Fibroblast of skin of right biceps (primary cell): ENCODE results near the gene TOGARAM2.

Experiments
- DNase-seq: peaks from one replicate; pipeline ENCODE4 v3.0.0-alpha.2; 2013

Gene TOGARAM2

DNA sequence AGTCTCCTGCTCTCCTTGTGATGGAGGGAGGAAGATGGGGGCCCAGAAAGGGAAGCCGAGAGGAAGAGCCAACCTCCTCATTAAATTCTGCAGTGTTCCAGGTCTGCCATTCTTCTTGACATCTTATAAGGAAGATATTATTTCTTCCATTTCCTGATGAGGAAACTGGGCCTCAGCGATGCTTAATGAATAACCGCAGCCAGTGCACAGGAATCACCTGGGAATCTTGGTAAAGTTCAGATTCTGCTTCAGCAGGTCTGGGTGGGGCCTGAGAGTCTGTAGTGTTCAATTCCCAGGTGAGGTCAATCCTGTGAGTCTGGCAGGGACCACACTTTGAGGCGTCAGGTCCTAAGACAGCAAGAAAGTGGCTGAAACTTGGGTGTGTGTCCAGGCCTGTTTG is 75.9 kb downstream of the TOGARAM2 start:
- DNase-seq: no peak

DNA sequence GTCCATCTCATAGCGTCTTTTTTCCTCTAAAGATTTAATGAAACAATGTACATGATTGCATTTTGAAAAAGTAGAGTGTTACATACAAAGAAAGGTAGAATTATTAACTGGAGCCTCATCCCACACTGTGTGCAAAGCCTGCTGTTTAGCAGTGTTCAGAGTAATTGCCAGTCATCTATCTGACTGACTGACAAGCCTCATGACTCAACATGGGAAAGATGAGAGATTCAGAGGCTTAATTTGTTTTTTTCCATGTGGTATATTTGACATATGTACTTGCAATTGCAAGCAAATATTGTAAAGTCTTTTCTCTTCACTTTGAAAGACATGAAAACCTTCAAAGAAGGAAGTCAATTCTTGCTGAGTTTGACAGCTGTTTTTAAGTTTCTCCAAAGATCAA is 78.5 kb downstream of the TOGARAM2 start:
- DNase-seq: peak; percentile 4

- DNase-seq: no peak
Measured at GRCh38 chr2:29060441-29060840, 79.3 kb downstream of the TOGARAM2 start.

DNA sequence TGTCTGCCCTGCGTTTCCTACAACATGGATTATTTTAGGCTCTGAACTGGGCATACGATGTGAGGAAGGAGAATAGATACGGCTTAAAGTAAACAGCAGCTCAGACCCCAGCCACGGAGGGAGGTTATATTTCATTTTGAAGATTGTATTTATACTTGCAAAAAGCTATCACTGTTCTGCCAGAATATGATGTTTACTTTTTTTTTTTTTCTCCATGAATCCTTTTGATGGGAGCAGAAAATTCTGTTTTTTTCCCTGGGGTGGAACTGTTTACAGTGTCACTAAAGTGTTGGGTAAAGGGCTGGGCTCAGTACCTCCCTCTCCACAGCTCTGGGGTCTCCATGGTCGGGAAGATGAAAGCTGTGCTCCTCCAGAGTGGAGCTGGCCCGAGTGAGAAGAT is 80.1 kb downstream of the TOGARAM2 start:
- DNase-seq: no peak

DNA sequence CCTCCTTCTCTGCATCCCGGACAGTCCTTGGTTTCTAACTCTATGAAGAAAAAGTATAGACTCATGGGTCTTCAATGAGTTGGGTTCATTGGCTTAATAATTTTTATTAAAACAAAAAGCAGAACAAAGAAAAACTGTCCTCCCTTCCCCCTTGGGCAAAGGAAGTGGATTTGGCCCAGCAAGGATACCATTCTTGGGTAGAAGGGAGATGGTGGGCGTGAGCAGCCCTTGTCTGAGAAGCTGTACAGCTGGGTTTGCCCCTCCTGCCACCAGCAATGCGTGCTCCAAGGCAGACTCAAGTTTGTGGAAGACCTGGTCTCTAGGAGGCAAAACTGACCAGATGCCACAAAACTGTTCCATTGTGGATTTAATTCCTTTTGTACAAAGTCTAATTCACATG is 80.5 kb downstream of the TOGARAM2 start:
- no peak for DNase-seq

DNA sequence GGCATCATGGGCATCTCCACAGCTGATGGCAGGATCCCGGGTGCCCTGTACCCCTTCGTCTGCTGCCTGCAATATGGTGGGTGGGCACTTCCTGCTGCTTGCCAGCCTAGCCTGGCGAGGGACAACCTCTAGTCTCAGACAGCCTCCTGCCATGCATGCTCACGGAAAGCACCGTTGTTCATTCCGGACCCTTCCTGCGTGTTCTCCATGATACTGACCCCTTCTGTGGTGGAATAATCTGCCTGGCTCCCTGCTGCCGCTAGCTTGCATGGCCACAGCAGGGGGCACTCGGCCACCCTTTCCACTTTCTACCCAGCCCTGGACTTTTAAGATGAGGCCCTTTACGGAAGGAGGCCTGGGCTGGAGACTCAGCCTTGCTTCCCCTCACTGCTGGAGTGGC is 81.3 kb downstream of the TOGARAM2 start:
- no peak for DNase-seq

- no peak for DNase-seq
Measured at GRCh38 chr2:29063056-29063455, 82.0 kb downstream of the TOGARAM2 start.

GRCh38 chr2:29063646-29064345 is 82.7 kb downstream of the TOGARAM2 start:
- DNase-seq: peak; percentile 62

- no peak for DNase-seq
Measured at GRCh38 chr2:29064346-29064715, 83.2 kb downstream of the TOGARAM2 start.

DNA sequence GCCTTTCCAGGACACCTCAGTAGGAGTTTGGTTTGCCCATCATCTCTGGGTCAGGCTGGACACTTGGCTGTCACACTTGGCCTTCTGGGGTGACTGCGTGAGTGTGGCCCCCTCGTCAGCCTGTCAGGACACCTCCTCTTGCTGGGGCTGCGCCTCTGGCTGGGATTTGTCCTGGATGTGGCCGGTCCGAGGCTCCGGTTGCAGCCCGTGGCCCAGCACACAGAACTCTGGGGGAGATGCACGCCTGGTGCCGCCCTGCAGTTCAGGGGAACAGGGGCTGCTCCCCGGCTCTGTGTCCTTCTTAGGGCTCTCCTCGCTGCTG is 83.6 kb downstream of the TOGARAM2 start:
- DNase-seq: no peak

- no peak for DNase-seq
Measured at GRCh38 chr2:29065068-29065811, 84.1 kb downstream of the TOGARAM2 start.

- DNase-seq: no peak
Measured at GRCh38 chr2:29066271-29066860, 85.3 kb downstream of the TOGARAM2 start.

DNA sequence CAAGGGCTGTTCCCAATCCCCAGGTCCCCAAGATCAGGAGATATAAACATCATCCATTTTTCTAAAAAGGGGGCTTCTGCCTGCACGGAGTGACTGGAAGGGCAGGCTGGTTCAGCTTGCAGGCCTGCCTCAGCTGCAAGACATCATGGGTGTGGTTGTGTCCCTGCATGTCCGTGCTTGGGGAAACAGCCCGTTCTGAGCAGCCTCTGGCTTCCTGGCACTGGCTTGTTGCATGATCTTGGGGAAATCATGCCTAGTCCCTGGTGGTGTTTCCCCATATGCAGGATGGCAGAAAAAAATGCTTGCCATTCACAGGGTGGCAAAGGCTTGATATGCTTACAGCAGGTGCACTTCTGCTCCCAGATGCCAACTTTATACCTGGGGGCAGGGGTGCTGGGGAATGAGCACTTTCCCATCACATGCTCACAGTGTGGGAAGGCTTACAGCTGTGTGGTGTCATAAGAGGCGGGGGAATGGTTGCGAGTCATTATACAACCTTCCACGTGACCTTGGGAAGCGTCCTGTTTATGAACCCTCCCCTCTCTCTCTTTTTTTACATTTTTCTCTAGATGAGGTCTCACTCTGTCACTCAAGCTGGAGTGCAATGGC is 86.0 kb downstream of the TOGARAM2 start:
- no peak for DNase-seq

DNA sequence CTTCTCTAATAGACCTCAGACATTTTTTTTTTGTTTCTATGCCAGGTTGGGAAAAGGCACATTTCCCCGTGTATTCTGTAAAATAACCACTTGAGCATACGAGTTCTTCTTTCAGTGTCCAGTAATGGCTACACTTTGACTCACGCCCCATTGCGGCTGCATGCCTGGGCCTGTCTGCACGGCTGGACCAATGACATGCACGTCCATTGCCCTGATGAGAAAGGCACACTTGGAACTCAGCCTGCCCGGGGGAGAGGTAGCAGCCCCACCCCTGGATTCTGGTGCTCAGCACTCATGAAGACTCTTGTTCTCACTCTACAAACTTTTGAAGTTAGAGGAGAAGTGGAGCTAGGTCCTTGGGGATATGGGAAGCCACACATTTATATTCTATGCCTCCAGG is 87.4 kb downstream of the TOGARAM2 start:
- no peak for DNase-seq

DNA sequence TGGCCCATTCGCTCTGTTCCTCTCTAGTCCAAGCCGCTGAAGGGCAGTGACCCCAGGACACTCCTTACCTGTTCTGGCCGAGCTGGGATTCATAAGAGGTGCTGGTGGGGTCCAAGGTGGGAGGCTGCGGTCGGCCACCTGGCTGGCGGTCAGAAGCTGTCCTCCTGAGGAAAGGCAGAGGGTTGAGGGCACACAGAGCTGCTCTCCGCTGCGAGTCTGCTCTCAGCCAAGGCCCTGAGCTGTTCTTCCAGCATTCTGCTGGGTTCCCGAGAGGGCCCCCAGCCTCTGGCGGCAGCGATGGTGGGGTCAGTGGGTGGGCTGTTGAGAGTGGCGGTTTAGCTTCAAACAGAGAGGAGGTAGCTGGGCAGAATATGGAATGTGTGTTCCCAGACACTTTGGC is 89.4 kb downstream of the TOGARAM2 start:
- DNase-seq: no peak

DNA sequence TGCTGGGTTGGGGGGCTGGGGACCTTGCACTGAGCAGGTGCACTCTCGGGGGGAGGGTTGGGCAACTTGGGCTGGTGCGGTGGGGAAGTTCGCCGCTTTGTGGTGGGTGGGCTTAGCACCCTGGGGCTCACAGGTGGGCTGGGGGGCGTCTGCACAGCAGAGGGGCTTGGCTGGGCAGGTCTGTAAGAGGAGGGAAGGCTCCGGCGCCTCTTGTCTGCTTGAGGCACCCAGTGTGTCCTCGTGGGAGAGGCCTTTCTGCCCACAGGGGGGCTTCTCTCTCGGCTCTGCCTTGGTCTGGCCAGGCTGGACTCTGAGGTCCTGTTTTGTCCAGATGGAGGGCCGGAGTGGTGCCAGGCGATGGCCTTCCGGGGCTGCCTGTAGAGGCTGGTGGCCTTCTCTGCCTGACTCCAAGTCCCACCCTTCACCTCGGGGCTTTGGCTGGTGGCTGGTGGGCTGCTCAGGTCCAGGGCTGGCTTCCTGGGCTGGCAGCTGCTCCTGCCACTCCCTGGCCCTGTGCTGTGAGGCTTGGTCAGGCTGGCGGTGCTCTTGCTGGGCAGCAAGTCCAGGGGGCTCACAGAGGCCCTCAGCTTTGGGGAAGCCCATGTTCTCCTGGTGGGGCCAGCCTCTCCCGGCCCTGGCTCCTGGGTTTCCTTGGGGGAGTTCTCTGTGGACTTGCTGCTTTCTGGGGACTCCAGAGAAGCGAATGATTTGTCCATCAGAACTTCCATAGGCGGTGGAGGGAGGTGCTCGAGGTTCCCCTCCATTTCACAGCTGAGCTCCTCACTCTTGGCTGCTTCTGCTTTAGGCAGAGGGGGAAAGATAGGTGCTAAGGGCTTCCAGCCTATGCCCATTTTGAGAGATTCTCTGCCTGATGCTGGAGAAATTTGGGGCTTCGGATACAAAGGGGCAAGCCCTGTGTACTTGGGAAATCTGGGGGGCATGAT is 90.2 kb downstream of the TOGARAM2 start:
- DNase-seq: no peak

DNA sequence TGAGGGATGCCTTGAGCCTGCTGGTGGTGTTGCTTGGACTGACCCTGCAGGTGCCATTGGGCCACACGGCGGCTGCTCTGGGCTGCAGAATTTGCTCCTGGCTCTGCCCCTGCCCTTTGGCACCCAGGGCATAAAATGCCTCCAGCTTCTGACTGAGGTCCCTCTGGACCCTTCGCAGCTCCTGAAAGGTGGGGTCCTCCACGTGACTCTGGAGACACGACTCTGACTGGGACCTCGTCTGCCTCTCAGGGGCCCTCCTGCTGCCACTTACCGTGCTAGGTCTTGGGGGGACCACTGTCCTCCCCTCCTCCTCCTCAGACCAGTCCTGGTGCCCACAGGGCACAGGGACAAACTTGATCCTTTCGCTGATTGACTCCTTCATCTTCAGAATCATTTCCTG is 91.2 kb downstream of the TOGARAM2 start:
- DNase-seq: no peak

GRCh38 chr2:29072971-29073725 is 92.0 kb downstream of the TOGARAM2 start:
- no peak for DNase-seq

GRCh38 chr2:29073933-29074332 is 92.8 kb downstream of the TOGARAM2 start:
- DNase-seq: no peak

DNA sequence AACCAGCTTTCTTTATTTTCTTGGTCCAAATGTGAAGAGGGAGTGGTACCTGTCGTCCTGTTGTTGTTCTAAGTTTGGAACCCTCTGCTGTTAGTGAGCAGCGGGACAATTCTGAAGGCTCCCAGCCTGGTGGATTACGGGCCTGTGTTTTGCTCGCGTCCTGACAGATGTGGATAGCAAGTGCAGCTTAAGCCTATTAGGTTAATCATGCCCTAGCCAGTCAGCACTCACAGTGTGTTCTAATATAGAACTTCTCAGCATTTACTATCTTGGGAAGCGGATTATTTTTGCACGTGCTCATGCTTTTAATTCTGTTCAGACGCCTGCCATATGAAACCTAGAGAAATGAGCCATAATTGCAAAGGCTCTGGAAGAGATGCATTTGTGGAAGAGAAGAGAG is 93.3 kb downstream of the TOGARAM2 start, which contains the start of gene PCARE:
Gene PCARE (minus strand): TSS at position 113 of the 400 bp plus-strand sequence. CDS start 262 bp downstream, outside the sequence.
- no peak for DNase-seq

GRCh38 chr2:29075894-29076705 is 95.0 kb downstream of the TOGARAM2 start:
- DNase-seq: no peak
